Measurements from ENCODE around the gene GOLGA8S. TPM values are rescaled to one million over a fixed set of nuclear protein-coding genes. Genes with fewer than 3 reads are reported as not detected.
"Not testable (repeated sequence)": the region's sequence is repeated elsewhere in the genome, so short reads cannot be mapped to it uniquely, and the experiment has no call there.

Gene GOLGA8S
- total RNA-seq, 1 experiment from 2014 or later: 0.15 TPM

GRCh38 chr15:23381192-23381591, 26.6 kb downstream of the GOLGA8S start:
- BruUV-seq (replicated peaks); H3K4me3 ChIP-seq (ENCODE audit: low read depth in 2 of 2, low read length in 2 of 2); H3K9me3 ChIP-seq (ENCODE audit: control insufficient read depth, insufficient read depth, low read depth, low read length); CTCF ChIA-PET; H3K27me3 ChIP-seq (ENCODE audit: control insufficient read depth, insufficient read depth, low read length); POLR2A ChIA-PET; H3K36me3 ChIP-seq (ENCODE audit: control insufficient read depth, insufficient read depth, low read length); DNase-seq (ENCODE audit: low read depth, low spot score); H3K4me1 ChIP-seq (ENCODE audit: control insufficient read depth, insufficient read depth, low read length); ATAC-seq; in situ Hi-C loops (cut with HindIII; ENCODE audit: low pct_unique_long_range_greater_than_20kb, low sequenced_read_pairs); intact Hi-C loops (cut with micrococcal nuclease; ENCODE audit: unreplicated experiment); H3K27ac ChIP-seq (ENCODE audit: low read length): not testable (repeated sequence)

- in situ Hi-C loops (cut with HindIII; ENCODE audit: low pct_unique_long_range_greater_than_20kb, low sequenced_read_pairs): no loop called here
- Histone ChIP-seq H3K4me3 (ENCODE audit: low read depth in 2 of 2, low read length in 2 of 2) (no peak overlapping the region), H3K4me1 (ENCODE audit: control insufficient read depth, insufficient read depth, low read length) (no peaks in the 10 kb centered on the region), H3K36me3 (ENCODE audit: control insufficient read depth, insufficient read depth, low read length) (no peaks in the 10 kb centered on the region), H3K27me3 (ENCODE audit: control insufficient read depth, insufficient read depth, low read length) (peaks cover 6% of the 10 kb centered on the region; the same call in 1 of the 2 replicates), H3K27ac (ENCODE audit: low read length) (no peak overlapping the region), H3K9me3 (ENCODE audit: control insufficient read depth, insufficient read depth, low read depth, low read length) (no peaks in the 10 kb centered on the region)
- no TSS peak for BruUV-seq (replicated peaks)
- no peak for TF ChIP-seq REST (IDR thresholded peaks at IDR 0.05; ENCODE audit: insufficient read depth in 1 of 2, low read depth in 2 of 2, low read length in 1 of 2)
- TF ChIP-seq POLR2AphosphoS5 (IDR thresholded peaks at IDR 0.05; ENCODE audit: low read depth, low read length): no peak
- ATAC-seq (no peak), DNase-seq (ENCODE audit: low read depth, low spot score) (no peak)
- ChIA-PET CTCF (no interaction called here), POLR2A (interaction anchor here (0.6 kb wide), 1 partner anchor 70 kb away, joined by 3 read pairs; no protein-coding TSS in a partner anchor)
- intact Hi-C loops (cut with micrococcal nuclease; ENCODE audit: unreplicated experiment): no loop called here
Measured at GRCh38 chr15:23384371-23384770, 29.8 kb downstream of the GOLGA8S start.

- POLR2A ChIA-PET: no interaction called here
- intact Hi-C loops (cut with micrococcal nuclease; ENCODE audit: unreplicated experiment) (no loop called here), in situ Hi-C loops (cut with HindIII; ENCODE audit: low pct_unique_long_range_greater_than_20kb, low sequenced_read_pairs) (no loop called here)
- no peak for DNase-seq (ENCODE audit: low read depth, low spot score)
- Histone ChIP-seq H3K27ac (ENCODE audit: low read length) (no peak overlapping the region), H3K36me3 (ENCODE audit: control insufficient read depth, insufficient read depth, low read length) (no peaks in the 10 kb centered on the region), H3K4me3 (ENCODE audit: low read depth in 2 of 2, low read length in 2 of 2) (no peak overlapping the region), H3K9me3 (ENCODE audit: control insufficient read depth, insufficient read depth, low read depth, low read length) (no peaks in the 10 kb centered on the region), H3K4me1 (ENCODE audit: control insufficient read depth, insufficient read depth, low read length) (no peaks in the 10 kb centered on the region), H3K27me3 (ENCODE audit: control insufficient read depth, insufficient read depth, low read length) (peaks cover 6% of the 10 kb centered on the region; the same call in 1 of the 2 replicates)
- CTCF ChIA-PET: no interaction called here
- TF ChIP-seq TCF7L2 (IDR thresholded peaks at IDR 0.05; ENCODE audit: low read depth, low read length): no peak
- no peak for TF ChIP-seq REST (IDR thresholded peaks at IDR 0.05; ENCODE audit: insufficient read depth in 1 of 2, low read depth in 2 of 2, low read length in 1 of 2)
- TF ChIP-seq SIN3A (IDR thresholded peaks at IDR 0.05; ENCODE audit: borderline replicate concordance, insufficient read depth, low read depth, low read length): no peak
- TF ChIP-seq POLR2AphosphoS5 (IDR thresholded peaks at IDR 0.05; ENCODE audit: low read depth, low read length): no peak
- no peak for TF ChIP-seq CTCF (IDR thresholded peaks at IDR 0.05)
- no TSS peak for BruUV-seq (replicated peaks)
- no peak for ATAC-seq
Measured at GRCh38 chr15:23385886-23386430, 31.4 kb downstream of the GOLGA8S start.
